GM04504 (cell line): ENCODE results near the gene C4orf36.
A peak's percentile ranks its signal among the peaks of the same experiment; 100 is the strongest.
"Not testable (repeated sequence)": the region's sequence is repeated elsewhere in the genome, so short reads cannot be mapped to it uniquely, and the experiment has no call there.

ENCODE experiments used
- DNase-seq: peaks from one replicate; pipeline ENCODE4 v3.0.0-alpha.2; 2012; ENCODE audit warnings: low read depth

C4orf36 gene

GRCh38 chr4:86917212-86918039, 25.2 kb upstream of the C4orf36 start:
- DNase-seq: no peak

DNA sequence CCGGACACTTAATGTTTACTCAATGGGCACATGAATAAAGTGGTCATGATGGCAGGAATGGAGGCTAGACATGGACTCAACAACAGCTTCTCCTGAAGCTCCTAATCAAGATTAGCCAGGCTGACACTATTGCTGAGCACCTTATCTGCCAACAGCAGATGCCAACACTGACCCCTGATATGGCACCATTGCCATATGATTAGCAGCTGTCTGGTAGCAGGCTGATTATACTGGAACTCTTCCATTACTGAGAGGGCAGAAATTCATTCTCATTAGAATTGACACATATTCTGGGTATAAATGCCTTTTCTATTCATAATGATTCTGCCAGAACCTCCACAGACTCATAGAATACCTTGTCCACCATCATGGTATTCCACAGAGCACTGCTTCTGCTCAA, 24.2 kb upstream of the C4orf36 start:
- no peak for DNase-seq

GRCh38 chr4:86910820-86911684, 18.8 kb upstream of the C4orf36 start:
- DNase-seq: no peak

DNA sequence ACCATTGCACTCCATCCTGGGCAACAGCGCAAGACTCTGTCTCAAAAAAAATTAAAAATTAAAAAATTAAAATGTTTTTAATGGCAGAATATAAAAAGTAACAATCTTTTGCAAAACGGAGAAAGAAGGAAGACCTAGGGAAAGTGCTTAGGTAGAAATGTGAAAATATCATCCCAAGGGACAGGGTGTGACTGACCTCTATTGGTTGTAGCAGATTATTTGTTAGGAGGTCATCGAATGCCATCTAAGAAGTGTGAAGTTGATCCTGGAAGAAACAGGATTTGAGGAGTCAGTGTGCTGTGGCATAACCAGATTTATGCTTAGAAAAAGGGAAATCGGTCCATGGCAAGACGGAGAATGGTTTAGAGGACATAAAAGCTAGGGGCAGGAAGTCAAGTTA, 18.1 kb upstream of the C4orf36 start:
- no peak for DNase-seq

GRCh38 chr4:86909546-86910295, 17.5 kb upstream of the C4orf36 start:
- DNase-seq: no peak

DNA sequence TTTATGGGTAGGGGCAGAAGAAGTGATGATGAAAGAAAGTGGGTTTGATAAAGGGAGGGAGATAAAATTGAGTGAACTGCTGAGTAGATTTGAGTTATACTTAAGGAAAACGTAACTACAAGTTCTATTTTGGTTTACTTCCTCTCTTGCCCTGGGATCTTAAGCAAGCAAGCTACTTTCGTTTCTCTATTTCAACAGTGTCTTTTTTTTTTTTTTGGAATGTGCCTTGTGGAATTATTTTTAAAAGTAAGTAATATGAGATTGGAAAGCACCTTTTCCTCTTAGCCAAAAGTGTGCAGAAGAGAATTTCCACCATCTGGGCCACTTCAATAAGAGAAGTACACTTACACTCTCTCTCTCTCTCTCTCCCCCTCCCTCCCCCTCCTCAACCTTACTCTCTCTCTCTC, 16.0 kb upstream of the C4orf36 start:
- DNase-seq: no peak

- DNase-seq: no peak
These were observed 9.6 kb upstream of the C4orf36 start for GRCh38 chr4:86901864-86902263.

GRCh38 chr4:86898562-86898961, 6.3 kb upstream of the C4orf36 start:
- no peak for DNase-seq

GRCh38 chr4:86896596-86896995, 4.4 kb upstream of the C4orf36 start:
- DNase-seq: no peak

DNA sequence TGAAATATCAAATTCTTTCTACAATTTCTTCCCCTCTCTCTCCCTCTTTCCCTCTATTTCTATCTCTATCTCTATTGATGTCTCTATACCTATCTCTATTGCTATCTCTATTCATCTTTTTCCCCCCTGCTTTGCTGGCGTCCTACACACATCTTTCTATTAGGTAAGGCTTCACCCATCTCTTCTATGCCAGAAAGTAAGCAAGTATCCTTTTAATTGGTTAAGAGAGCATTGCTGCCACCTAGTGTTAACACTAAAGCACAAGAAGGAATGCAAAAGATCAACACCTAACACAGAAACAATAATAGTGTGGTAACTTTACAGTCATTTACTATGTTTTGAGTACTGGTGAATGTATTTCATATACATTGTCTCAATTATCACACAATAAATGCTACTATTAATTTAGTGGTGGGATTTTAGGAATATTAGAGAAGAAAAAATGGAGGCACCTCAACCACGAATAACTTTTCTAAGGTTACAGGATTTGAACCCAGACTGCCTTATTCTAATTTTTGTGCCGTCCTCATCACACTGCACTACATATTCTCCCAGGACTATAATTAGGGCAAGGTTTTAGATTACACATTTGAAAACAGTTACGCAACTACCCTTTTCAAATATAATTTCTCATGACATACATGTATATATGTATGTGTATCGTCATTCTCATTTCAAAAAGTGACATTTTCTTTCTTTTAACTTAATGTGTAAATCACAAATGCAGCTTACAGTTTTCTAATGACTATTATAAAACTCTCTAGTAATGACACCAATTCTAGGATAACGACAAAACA, 3.7 kb upstream of the C4orf36 start:
- DNase-seq: peak; percentile 51

- no peak for DNase-seq
These were observed 2.2 kb upstream of the C4orf36 start for GRCh38 chr4:86894455-86894854.

DNA sequence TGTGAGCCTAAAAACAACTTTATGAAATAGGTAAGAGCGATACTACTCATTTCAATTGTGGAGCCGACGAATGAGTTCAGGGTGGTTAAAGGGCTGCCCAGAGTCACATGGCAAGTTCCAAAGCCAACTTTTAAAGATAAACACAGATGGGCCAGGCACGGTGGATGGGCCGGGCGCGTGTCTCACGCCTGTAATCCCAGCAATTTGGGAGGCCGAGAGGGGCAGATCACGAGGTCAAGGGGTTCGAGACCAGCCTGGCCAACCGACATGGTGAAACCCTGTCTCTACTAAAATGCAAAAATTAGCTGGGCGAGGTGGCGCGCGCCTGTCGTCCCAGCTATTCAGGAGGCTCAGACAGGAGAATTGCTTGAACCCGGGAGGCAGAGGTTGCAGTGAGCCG, 914 bp upstream of the C4orf36 start:
- no peak for DNase-seq

DNA sequence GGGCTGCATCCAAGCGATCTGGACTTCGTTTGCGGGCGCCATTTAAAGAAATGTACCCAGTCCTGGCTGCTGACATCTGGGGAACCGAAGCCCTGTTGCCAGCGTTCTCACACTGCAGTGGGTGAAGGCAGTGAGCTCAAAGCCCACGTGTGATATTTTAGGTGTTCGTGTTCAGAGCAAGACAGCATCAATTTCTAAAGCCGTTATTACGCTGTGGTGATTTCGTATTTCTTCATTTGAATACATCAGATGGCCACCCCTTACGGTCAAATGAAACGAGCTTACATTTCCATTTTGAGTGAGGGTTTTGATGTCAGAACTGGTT, 376 bp upstream of the C4orf36 start:
- DNase-seq: no peak

- DNase-seq: no peak
These were observed 1.4 kb downstream of the C4orf36 start for GRCh38 chr4:86890790-86891189.

DNA sequence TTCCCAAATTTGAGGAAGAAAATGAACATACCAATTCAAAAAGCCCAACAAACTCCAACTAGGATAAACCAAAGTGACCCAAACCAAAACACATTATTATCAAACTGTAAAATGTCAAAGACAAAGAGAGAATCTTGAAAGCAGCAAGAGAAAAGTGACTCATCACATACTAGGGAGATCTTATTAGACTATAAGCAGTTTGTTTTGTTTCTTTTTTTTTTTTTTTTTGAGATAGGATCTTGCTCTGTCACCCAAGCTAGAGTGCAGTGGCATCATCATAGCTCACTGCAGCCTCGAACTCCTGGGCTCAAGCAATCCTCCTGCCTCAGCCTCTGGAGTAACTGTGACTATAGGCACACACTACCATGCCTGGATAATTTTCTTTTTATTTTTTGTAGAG, 12.6 kb downstream of the C4orf36 start:
- DNase-seq: no peak

GRCh38 chr4:86878640-86879039, 13.6 kb downstream of the C4orf36 start:
- DNase-seq: no peak

DNA sequence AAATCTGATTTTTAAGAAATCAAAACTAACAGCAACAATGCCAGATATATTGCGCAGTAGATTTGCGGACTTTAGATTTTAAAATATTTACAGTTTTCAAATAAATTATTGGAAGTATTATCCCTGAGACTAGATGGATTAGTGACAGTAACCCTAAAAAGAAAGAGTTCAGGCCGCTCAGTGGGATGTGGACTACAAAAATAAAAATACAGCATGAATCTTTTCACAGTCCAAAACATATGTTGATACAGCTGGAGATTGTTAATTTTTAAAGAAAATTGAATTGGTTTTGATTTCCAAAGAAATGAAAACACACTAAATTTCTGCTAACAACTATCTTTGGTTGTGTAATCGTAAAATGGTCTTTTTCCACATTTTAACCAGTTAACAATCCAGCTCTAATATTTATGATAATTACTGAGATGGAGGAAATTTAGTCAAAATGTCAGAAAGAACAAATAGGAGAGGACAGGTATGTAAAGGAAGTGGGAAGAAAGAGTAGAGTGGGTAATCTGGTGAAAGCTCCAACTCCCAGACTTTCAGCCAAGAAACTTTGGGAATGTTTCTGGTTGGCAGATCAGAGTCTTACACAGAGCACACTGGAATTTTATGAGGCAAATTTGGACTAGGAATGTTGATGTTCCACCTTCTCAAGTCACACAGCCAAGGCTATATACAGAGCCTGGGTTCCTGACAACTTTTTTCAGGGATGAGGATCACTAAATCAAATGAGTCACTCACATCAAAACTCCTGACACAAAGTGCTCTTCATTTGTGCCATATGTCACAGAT, 15.1 kb downstream of the C4orf36 start:
- no peak for DNase-seq

GRCh38 chr4:86875436-86875835, 16.8 kb downstream of the C4orf36 start:
- not testable (repeated sequence) for DNase-seq

DNA sequence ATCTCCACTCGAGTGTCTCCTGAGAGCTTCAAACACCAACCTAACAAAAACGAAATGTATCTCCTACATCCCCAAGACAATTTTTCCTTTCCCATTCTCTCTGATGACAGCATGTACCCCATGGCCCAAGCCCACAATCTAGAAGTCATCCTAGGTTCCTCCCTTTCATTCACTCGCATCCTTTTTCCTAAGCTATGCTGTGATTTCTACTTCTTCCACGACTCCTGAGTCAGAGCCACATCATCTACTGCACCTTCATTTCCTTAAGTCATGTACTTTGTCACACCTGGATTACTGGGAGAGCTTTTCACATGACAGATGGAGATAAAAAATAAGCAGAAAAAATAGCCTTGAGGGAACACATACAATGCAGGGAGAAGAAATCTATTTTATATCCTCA, 20.1 kb downstream of the C4orf36 start:
- no peak for DNase-seq

DNA sequence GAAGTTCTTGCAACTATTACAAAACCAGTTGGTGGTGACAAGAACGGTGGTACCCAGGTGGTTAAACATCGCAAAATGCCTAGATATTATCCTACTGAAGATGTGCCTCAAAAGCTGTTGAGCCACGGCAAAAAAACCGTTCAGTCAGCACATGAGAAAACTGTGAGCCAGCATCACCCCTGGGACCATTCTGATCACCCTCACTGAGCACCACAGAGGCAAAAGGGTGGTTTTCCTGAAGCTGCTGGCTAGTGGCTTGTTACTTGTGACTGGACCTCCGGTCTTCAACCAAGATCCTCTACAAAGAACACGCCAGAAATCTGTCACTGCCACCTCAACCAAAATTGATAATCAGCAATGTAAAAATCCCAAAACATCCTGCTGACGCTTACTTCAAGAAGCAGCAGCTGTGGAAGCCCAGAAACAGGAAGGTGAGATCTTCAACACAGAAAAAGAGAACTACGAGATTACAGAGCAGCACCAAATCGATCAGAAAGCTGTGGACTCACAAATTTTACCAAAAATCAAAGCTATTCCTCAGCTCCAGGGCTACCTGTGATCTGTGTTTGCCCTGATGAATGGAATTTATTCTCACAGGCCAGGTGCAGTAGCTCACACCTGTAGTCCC, 21.7 kb downstream of the C4orf36 start:
- no peak for DNase-seq
